Testis (tissue), 3 donors: Measurements from ENCODE around the gene PHAF1. TPM values are rescaled to one million over a fixed set of nuclear protein-coding genes. Genes with fewer than 3 reads are reported as not detected.

Source experiments
- DNase-seq: peaks from one replicate; pipeline ENCODE4 v3.0.0-alpha.2; 2019
- H3K27ac ChIP-seq, 2 donors: fragments of 200-600 bp; sonication (generic); one replicate each; pipeline ENCODE4 v1.5.1; 2019
- H3K27me3 ChIP-seq: fragments of 200-600 bp; sonication (generic); one replicate; pipeline ENCODE4 v1.5.1; 2019
- H3K36me3 ChIP-seq: fragments of 200-600 bp; sonication (generic); one replicate; pipeline ENCODE4 v1.5.1; 2017; ENCODE audit warnings: low read depth; ENCODE audit errors: missing control alignments
- H3K4me1 ChIP-seq: fragments of 200-600 bp; sonication (generic); one replicate; pipeline ENCODE4 v1.5.1; 2019
- H3K4me3 ChIP-seq, 2 donors: fragments of 200-600 bp; sonication (generic); one replicate each; pipeline ENCODE4 v1.5.1; 2017 to 2019
- H3K9me3 ChIP-seq: fragments of 200-600 bp; sonication (generic); one replicate; pipeline ENCODE4 v1.5.1; 2017
- CTCF ChIP-seq, 3 experiments: fragments of 450-650 bp in 2 of 3; fragments of 200-600 bp in 1 of 3; sonication (generic) in 1 of 3; IDR thresholded peaks; one replicate each; pipeline ENCODE4 v1.5.1; 2016 to 2019; ENCODE audit warnings: antibody characterized with exemption in 3 of 3, mild to moderate bottlenecking in 2 of 3, moderate library complexity in 1 of 3
- POLR2A ChIP-seq: fragments of 450-650 bp; IDR thresholded peaks from one replicate; pipeline ENCODE4 v1.6.1; 2017; ENCODE audit warnings: antibody characterized with exemption, mild to moderate bottlenecking, moderate library complexity
- WGBS, 2 donors: methylation state at CpG; one replicate each; pipeline ENCODE4 v1.1.5; 2018; 5-methylcytosine and 5-hydroxymethylcytosine counted together
- intact Hi-C: fragments of 100-400 bp; cut with DNase I; formaldehyde crosslinking; loops from one replicate; pipeline ENCODE4 v1.15.1; 2023; ENCODE audit warnings: low total_unique reads
- polyA plus RNA-seq: library from polyadenylated mRNA; stranded (reverse); fragments of 350-450 nt; fragmentation: Illumina TruSeq; extraction: RNeasy Lipid Tissue Mini Kit (QIAGEN cat#74804); gene quantifications from one replicate; pipeline ENCODE4 v1.2.3, GENCODE V29; 2014; ENCODE audit warnings: low read depth, low replicate concordance; ENCODE audit not compliant: insufficient read depth
- total RNA-seq, 2 donors: library from RNA; depleted of rRNA; stranded (reverse); fragments of >200 nt; gene quantifications; one replicate each; pipeline ENCODE4 v1.2.3, GENCODE V29; 2016

PHAF1 gene
- total and polyA plus RNA-seq, 3 donors from 2014 or later, result 31.2 to 41.6 (median 32.6) TPM

- peak overlapping the region; percentile 64 to 81 for H3K4me3 ChIP-seq
- no peaks in the 10 kb centered on the region for H3K27me3 ChIP-seq
- intact Hi-C loops, result no loop called here
- no peaks in the 10 kb centered on the region for H3K36me3 ChIP-seq
- H3K9me3 ChIP-seq, result no peaks in the 10 kb centered on the region
- H3K27ac ChIP-seq, result peak overlapping the region; percentile 98 to 99
- no peak for DNase-seq
- 2 to 5% methylated on average over 40 to 57 of the region's 59 CpGs for WGBS, 2 donors
- TF ChIP-seq CTCF (IDR thresholded peaks at IDR 0.05) (no peak), POLR2A (no peak)
- peaks cover 29% of the 10 kb centered on the region for H3K4me1 ChIP-seq
These were observed 74.8 kb downstream of the PHAF1 start for GRCh38 chr16:67184453-67184994.

DNA sequence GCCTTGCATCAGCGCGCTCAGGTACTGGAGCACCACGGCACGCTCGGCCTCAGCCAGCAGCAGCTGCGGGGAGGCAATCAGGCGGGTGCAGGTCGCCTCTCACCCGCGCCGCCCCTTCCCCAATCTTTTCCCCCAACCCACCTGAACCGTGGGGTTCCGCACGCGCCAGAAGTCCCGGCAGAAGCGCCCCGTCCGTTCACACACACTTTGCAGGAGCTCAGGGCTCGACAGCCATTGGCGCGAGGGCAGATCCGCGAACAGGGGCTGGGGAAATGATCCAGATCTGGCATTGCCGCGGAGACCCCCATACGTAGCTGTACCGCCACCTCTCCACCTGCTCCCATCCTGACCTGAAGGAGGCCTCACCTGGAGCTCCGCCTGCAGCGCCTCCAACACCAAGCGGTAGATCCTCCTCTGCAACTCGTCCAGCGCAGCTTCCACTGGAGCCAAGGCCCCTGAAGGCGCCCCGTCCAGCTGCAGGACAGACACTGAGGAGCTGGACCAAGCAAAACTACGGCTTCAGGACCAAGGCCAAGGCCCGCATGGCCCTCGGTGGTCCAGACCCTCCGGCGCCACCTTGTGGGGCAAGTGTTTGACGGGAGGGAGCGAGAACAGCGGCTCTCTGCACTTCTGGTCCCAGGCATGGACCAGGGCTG, 75.4 kb downstream of the PHAF1 start:
- TF ChIP-seq CTCF (IDR thresholded peaks at IDR 0.05), result peak; percentile 77 to 81 (median 80)
- no peak for TF ChIP-seq POLR2A
- 6 to 7% methylated on average over 18 to 41 of the region's 43 CpGs for WGBS, 2 donors
- Histone ChIP-seq H3K4me3 (peak overlapping the region; percentile 64 to 81), H3K27me3 (no peaks in the 10 kb centered on the region), H3K9me3 (no peaks in the 10 kb centered on the region), H3K27ac (peak overlapping the region; percentile 98 to 99), H3K4me1 (peaks cover 32% of the 10 kb centered on the region), H3K36me3 (no peaks in the 10 kb centered on the region)
- intact Hi-C loops, result no loop called here
- peak; percentile 95 for DNase-seq

GRCh38 chr16:67185651-67186134, 76.0 kb downstream of the PHAF1 start:
- TF ChIP-seq CTCF (IDR thresholded peaks at IDR 0.05), result no peak
- no peak for TF ChIP-seq POLR2A
- no peaks in the 10 kb centered on the region for H3K27me3 ChIP-seq
- intact Hi-C loops, result no loop called here
- H3K4me3 ChIP-seq, result peak overlapping the region in 1 of 2 donors; percentile 81
- WGBS, 2 donors, result 4 to 6% methylated on average over 12 of the region's 12 CpGs
- DNase-seq, result no peak
- H3K9me3 ChIP-seq, result no peaks in the 10 kb centered on the region
- H3K4me1 ChIP-seq, result peaks cover 34% of the 10 kb centered on the region
- no peaks in the 10 kb centered on the region for H3K36me3 ChIP-seq
- H3K27ac ChIP-seq, result peak overlapping the region; percentile 98 to 99

DNA sequence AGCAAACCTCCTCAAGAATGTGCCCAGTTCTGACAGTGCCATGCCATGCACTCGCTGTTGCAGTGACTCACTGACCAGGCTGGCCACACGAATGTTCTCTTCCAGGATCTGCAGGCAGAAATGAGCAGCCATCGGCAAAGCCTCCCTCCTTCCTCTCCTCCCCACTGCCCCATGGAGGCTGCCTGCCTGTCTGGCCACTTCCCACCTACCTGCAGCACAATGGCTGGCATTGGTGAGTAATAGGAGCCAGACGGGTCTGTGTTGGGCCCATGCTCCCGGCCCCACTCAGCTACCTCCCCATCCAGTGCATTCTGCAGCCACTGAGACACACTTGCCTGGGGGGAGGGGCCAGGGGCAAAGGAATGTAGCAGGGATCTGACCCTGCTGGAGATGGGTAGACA, 76.8 kb downstream of the PHAF1 start:
- no peak overlapping the region for H3K4me3 ChIP-seq
- no peak for DNase-seq
- H3K27ac ChIP-seq, result no peak overlapping the region
- intact Hi-C loops, result no loop called here
- H3K9me3 ChIP-seq, result no peaks in the 10 kb centered on the region
- H3K4me1 ChIP-seq, result peaks cover 40% of the 10 kb centered on the region
- H3K27me3 ChIP-seq, result no peaks in the 10 kb centered on the region
- no peak for TF ChIP-seq CTCF (IDR thresholded peaks at IDR 0.05)
- no peak for TF ChIP-seq POLR2A
- no peaks in the 10 kb centered on the region for H3K36me3 ChIP-seq
- 47 to 69% methylated on average over 3 to 5 of the region's 5 CpGs for WGBS, 2 donors
